Heart right ventricle (tissue), 16 donors: ENCODE measurements around the gene PJVK. TPM values are rescaled to one million over a fixed set of nuclear protein-coding genes. Genes with fewer than 3 reads are reported as not detected.

Source experiments
- ATAC-seq, 8 donors: fragments of 200-7000 bp; cut with Tn5 transposase; one replicate each; pipeline ENCODE4 v1.9.1; 2020; ENCODE audit warnings: mild to moderate bottlenecking in 8 of 8, moderate library complexity in 8 of 8, moderate number of reproducible peaks in 1 of 8
- DNase-seq, 2 donors: peaks; one replicate each; pipeline ENCODE4 v3.0.0-alpha.2; 2020
- H3K27ac ChIP-seq, 10 donors: fragments of 200-600 bp; sonication (generic) in 2 of 10; one replicate each; pipeline versions ENCODE4 v1.5.0 to v1.8.0; 2020 to 2022; ENCODE audit warnings: mild to moderate bottlenecking in 3 of 10
- H3K27me3 ChIP-seq, 7 donors: fragments of 200-600 bp; one replicate each; pipeline ENCODE4 v1.8.0; 2021 to 2022; ENCODE audit warnings: mild to moderate bottlenecking in 2 of 7
- H3K36me3 ChIP-seq, 9 donors: fragments of 200-600 bp; sonication (generic) in 1 of 9; one replicate each; pipeline versions ENCODE4 v1.5.0 to v1.8.0; 2020 to 2022; ENCODE audit warnings: mild to moderate bottlenecking in 2 of 9
- H3K4me1 ChIP-seq, 9 donors: fragments of 200-600 bp; sonication (generic) in 1 of 9; one replicate each; pipeline versions ENCODE4 v1.5.0 to v1.8.0; 2020 to 2022; ENCODE audit warnings: mild to moderate bottlenecking in 4 of 9
- H3K4me3 ChIP-seq, 10 donors: fragments of 200-600 bp; sonication (generic) in 2 of 10; one replicate each; pipeline versions ENCODE4 v1.5.0 to v1.8.0; 2020 to 2022; ENCODE audit warnings: mild to moderate bottlenecking in 7 of 10, moderate library complexity in 2 of 10
- H3K9me3 ChIP-seq, 11 donors: fragments of 200-600 bp in 10 of 11; sonication (generic) in 2 of 11; one replicate each; pipeline versions ENCODE4 v1.5.0 to v1.8.0; 2013 to 2022; ENCODE audit warnings: mild to moderate bottlenecking in 2 of 11, control low read depth in 1 of 11, moderate library complexity in 1 of 11
- WGBS, 2 donors: extraction: QIAGEN DNeasy Blood & Tissue Kit; methylation state at CpG; one replicate each; pipeline ENCODE4 v1.1.7; 2013; ENCODE audit warnings: inconsistent platforms in 1 of 2; 5-methylcytosine and 5-hydroxymethylcytosine counted together
- intact Hi-C, 10 donors: fragments of 100-400 bp; cut with DNase I; formaldehyde crosslinking; loops; one replicate each; pipeline versions ENCODE4 v1.11.1 to v1.14.2; 2022
- polyA plus RNA-seq, 2 donors: library from polyadenylated mRNA; stranded (reverse); fragments of 200-250 nt; gene quantifications; one replicate each; pipeline ENCODE4 v1.2.3, GENCODE V29; 2013
- total RNA-seq, 10 donors: library from RNA; stranded (reverse); fragmentation: NEBNext Ultra II Directional in 3 of 10; extraction: Animal tissue kit (Norgen Biotek cat#: 25700) in 3 of 10; gene quantifications; one replicate each; pipeline versions ENCODE4 v1.2.1 to v1.2.4, GENCODE V29; 2021 to 2023
- TF ChIP-seq, protein P1 (sequence below), 9 donors: fragments of 200-600 bp; sonication (generic) in 2 of 9; IDR thresholded peaks; one replicate each; pipeline versions ENCODE4 v1.5.0 to v1.8.0; 2021 to 2022; ENCODE audit warnings: antibody characterized with exemption in 9 of 9, mild to moderate bottlenecking in 5 of 9, moderate library complexity in 1 of 9
- donor health status: Arrhythmogenic right ventricular cardiomyopathy.
- donor health status: ischemic (EF 13 %, LVEDD 7.1; RV severe dilation, severe dysfunction).
- donor health status: healthy with polysubstance abuse.
- donor health status: DM: no; HTN: yes; CAD: no.
- donor health status: DM: no; HTN: no; CAD: no.
- donor health status: ischemic (EF 25% LVEDD 6.9; RV normal size, moderate dysfunction).
- donor health status: ischemic (EF 25% LVEDD 5.7; RV mildly dilated, moderate dysfunction).
- donor health status: healthy.
- donor health status: DM: yes; HTN: yes; CAD: no.
- donor health status: Ischemic cardiomyopathy.
- donor health status: ischemic (EF 35%, LVEDD 5.7; RV mildly dilated, moderate dysfunction).
- donor health status: nonischemic (EF 11% LVEDD 7.7; RV severe dilation, severe dysfunction).
- donor health status: DM: yes; HTN: yes; CAD: no.
- donor health status: PGD.
- donor health status: ischemic (EF 29% LVEDD 5.4; RV normal size, mild dysfunction).
- donor health status: nonischemic (EF 23%, LVEDD 6.1; RV moderate dilation, normal function).

PJVK gene
- total and polyA plus RNA-seq, 12 donors = 0.54 to 6.6 (median 1.7) TPM

DNA sequence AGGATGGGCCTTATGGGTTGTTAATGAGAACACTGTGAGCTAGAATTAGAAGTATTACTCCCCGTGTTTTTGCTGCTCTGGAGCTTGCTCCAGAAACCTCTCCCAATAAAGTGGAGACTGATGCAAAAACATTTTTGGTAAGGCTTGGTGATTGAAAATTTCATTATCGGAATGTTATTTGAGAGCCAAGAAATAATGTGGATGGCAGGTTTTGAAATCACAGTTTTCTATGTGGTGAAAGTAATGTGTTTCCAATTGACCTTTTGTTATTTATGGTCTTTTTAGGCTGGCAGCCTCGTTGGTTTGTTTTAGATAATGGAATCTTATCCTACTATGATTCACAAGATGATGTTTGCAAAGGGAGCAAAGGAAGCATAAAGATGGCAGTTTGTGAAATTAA is 34.2 kb downstream of the PJVK start:
- Histone ChIP-seq H3K27me3 (no peaks in the 10 kb centered on the region), H3K27ac (peak overlapping the region in 3 of 10 donors; percentile 32 to 34 (median 32)), H3K36me3 (peaks cover 0 to 47% (median 7%) of the 10 kb centered on the region in 9 donors), H3K9me3 (no peaks in the 10 kb centered on the region), H3K4me1 (peaks cover 3 to 47% (median 41%) of the 10 kb centered on the region in 9 donors), H3K4me3 (no peak overlapping the region)
- 64 to 73% methylated on average over 3 of the region's 3 CpGs for WGBS, 2 donors
- TF ChIP-seq, protein P1, sequence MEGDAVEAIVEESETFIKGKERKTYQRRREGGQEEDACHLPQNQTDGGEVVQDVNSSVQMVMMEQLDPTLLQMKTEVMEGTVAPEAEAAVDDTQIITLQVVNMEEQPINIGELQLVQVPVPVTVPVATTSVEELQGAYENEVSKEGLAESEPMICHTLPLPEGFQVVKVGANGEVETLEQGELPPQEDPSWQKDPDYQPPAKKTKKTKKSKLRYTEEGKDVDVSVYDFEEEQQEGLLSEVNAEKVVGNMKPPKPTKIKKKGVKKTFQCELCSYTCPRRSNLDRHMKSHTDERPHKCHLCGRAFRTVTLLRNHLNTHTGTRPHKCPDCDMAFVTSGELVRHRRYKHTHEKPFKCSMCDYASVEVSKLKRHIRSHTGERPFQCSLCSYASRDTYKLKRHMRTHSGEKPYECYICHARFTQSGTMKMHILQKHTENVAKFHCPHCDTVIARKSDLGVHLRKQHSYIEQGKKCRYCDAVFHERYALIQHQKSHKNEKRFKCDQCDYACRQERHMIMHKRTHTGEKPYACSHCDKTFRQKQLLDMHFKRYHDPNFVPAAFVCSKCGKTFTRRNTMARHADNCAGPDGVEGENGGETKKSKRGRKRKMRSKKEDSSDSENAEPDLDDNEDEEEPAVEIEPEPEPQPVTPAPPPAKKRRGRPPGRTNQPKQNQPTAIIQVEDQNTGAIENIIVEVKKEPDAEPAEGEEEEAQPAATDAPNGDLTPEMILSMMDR (IDR thresholded peaks at IDR 0.05) = no peak
- no peak for DNase-seq
- intact Hi-C loops = no loop called here
- ATAC-seq = no peak

DNA sequence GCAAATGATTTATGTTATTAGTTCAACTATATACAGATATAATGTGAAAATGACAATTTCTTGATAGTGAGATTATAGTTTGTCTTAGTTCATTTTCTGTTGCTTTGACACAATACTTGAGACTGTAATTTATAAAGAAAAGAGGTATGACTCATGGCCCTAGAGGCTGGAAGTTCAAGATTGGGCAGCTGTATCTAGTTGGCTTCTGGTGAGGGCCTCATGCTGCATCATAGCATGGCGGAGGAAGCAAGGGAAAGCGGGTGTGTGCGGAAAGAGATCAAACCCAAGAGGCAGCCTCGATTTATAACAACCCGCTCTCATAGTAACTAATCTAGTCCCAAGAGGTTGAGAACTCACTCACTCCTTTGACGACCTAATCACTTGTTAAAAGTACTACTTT is 40.4 kb downstream of the PJVK start:
- ATAC-seq (no peak), DNase-seq (no peak)
- no peak overlapping the region for H3K27ac ChIP-seq
- no peak overlapping the region for H3K4me3 ChIP-seq
- no peaks in the 10 kb centered on the region for H3K9me3 ChIP-seq
- peaks cover 0 to 99% (median 42%) of the 10 kb centered on the region in 9 donors for H3K36me3 ChIP-seq
- WGBS, 2 donors = 91 to 94% methylated on average over 6 of the region's 6 CpGs
- TF ChIP-seq, protein P1 (IDR thresholded peaks at IDR 0.05) = no peak
- no peaks in the 10 kb centered on the region for H3K27me3 ChIP-seq
- no peaks in the 10 kb centered on the region for H3K4me1 ChIP-seq
- intact Hi-C loops = no loop called here

DNA sequence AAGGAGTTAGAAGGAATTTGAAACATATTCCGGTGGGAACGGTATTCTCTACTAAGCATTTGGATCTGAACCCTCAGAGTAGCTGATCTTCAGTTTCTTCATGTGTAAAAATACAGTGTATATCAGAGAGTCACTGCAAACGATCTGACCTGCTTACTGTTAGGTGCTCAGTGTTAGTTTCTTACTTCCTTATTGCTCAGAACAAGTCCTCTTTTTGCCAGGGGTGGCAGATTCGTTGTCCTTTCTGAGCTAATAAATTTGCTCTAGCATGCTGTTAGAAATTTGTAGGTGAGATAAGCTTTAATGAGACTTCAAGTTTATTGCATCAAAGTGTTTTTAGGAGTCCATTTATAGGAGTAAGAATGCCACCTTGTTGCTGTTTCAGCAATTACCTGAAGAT is 44.9 kb downstream of the PJVK start:
- WGBS, 2 donors = 81 to 82% methylated on average over 4 of the region's 4 CpGs
- no peak overlapping the region for H3K4me3 ChIP-seq
- H3K27me3 ChIP-seq = no peaks in the 10 kb centered on the region
- ATAC-seq (no peak), DNase-seq (no peak)
- TF ChIP-seq, protein P1 (IDR thresholded peaks at IDR 0.05) = no peak
- no peak overlapping the region for H3K27ac ChIP-seq
- no peaks in the 10 kb centered on the region for H3K9me3 ChIP-seq
- peaks cover 0 to 8% (median 0%) of the 10 kb centered on the region in 9 donors for H3K4me1 ChIP-seq
- peaks cover 0 to 100% (median 59%) of the 10 kb centered on the region in 9 donors for H3K36me3 ChIP-seq
- intact Hi-C loops = no loop called here

DNA sequence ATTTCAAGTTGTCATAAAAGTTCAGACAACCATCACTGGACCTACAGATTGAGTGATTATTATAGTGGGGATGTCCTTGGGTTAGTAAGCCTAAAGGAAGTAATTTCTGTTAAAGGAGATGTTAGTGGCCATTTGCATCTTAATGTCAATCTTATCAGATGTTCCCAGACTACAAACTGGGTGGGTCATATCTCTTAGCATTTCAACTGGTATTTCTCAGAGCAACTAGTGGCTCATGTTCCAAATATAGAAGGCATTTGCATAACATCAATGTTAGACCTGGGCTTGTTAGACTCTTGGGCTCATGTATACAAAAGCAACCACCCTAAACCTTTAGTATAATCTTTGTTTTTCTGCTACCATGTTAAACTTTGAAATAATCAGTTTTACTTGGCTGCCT is 47.0 kb downstream of the PJVK start:
- Histone ChIP-seq H3K36me3 (peaks cover 0 to 100% (median 77%) of the 10 kb centered on the region in 9 donors), H3K27me3 (no peaks in the 10 kb centered on the region), H3K9me3 (no peaks in the 10 kb centered on the region), H3K27ac (no peak overlapping the region), H3K4me3 (no peak overlapping the region), H3K4me1 (peaks cover 0 to 8% (median 0%) of the 10 kb centered on the region in 9 donors)
- TF ChIP-seq, protein P1 (IDR thresholded peaks at IDR 0.05) = no peak
- DNase-seq = no peak
- peak in 2 of 8 donors; percentile 47 to 69 for ATAC-seq
- intact Hi-C loops = no loop called here
